ENCODE data around the gene MCRS1.

Gene MCRS1

GRCh38 chr12:49564686-49565405 is 3.1 kb downstream of the MCRS1 start:
- no peak for TF ChIP-seq CTCF (conservative IDR thresholded peaks at IDR 0.05)
- H3K27ac ChIP-seq, result no peak overlapping the region

- no peak overlapping the region for H3K27ac ChIP-seq
- TF ChIP-seq CTCF (conservative IDR thresholded peaks at IDR 0.05), result no peak
Observed at GRCh38 chr12:49563951-49564685, 3.8 kb downstream of the MCRS1 start.

- TF ChIP-seq CTCF (conservative IDR thresholded peaks at IDR 0.05), result no peak
- no peak overlapping the region for H3K27ac ChIP-seq
Observed at GRCh38 chr12:49562831-49563230, 5.1 kb downstream of the MCRS1 start.

GRCh38 chr12:49562233-49562632 is 5.7 kb downstream of the MCRS1 start:
- no peak overlapping the region for H3K27ac ChIP-seq
- TF ChIP-seq CTCF (conservative IDR thresholded peaks at IDR 0.05), result no peak

GRCh38 chr12:49560695-49561094 is 7.2 kb downstream of the MCRS1 start:
- no peak for TF ChIP-seq CTCF (conservative IDR thresholded peaks at IDR 0.05)
- H3K27ac ChIP-seq, result no peak overlapping the region

- no peak for TF ChIP-seq CTCF (conservative IDR thresholded peaks at IDR 0.05)
- no peak overlapping the region for H3K27ac ChIP-seq
Observed at GRCh38 chr12:49559011-49559675, 8.8 kb downstream of the MCRS1 start.

- TF ChIP-seq CTCF (conservative IDR thresholded peaks at IDR 0.05), result no peak
- no peak overlapping the region for H3K27ac ChIP-seq
Observed at GRCh38 chr12:49558526-49558925, 9.4 kb downstream of the MCRS1 start.

Measured in VCaP (cell line).